M059J (cell line): ENCODE results near the gene EGF. TPM values are rescaled to one million over a fixed set of nuclear protein-coding genes. Genes with fewer than 3 reads are reported as not detected.
A peak's percentile ranks its signal among the peaks of the same experiment; 100 is the strongest.

ENCODE experiments used
- DNase-seq: peaks from one replicate; pipeline ENCODE4 v3.0.0-alpha.2; 2012; ENCODE audit warnings: low read depth
- total RNA-seq: library from RNA; depleted of rRNA; stranded (reverse); fragments of >200 nt; shearing (Covaris generic); gene quantifications from 2 replicates; pipeline ENCODE4 v1.2.3, GENCODE V29; 2014

Gene EGF
- total RNA-seq, 1 experiment from 2014 or later: 4.9 TPM

DNA sequence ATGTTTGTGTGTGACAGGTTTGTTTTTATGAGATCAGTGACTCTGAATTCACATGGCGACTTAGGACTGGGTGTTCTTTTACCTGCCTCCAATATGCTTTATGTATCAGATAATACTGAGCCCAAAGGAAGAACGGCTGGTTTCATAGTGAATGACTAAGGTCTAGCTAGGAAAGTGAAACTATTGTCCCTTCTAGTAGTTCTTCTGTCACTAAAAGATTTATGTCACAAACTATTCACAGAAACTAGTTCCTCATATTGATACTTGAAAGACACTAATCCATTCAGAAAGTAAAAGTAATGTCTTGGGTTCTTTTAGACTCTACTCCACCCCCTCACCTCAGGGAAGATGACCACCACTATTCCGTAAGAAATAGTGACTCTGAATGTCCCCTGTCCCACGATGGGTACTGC, 81.7 kb downstream of the EGF start:
- no peak for DNase-seq

- DNase-seq: no peak
Measured at GRCh38 chr4:109996526-109996925, 83.8 kb downstream of the EGF start.

DNA sequence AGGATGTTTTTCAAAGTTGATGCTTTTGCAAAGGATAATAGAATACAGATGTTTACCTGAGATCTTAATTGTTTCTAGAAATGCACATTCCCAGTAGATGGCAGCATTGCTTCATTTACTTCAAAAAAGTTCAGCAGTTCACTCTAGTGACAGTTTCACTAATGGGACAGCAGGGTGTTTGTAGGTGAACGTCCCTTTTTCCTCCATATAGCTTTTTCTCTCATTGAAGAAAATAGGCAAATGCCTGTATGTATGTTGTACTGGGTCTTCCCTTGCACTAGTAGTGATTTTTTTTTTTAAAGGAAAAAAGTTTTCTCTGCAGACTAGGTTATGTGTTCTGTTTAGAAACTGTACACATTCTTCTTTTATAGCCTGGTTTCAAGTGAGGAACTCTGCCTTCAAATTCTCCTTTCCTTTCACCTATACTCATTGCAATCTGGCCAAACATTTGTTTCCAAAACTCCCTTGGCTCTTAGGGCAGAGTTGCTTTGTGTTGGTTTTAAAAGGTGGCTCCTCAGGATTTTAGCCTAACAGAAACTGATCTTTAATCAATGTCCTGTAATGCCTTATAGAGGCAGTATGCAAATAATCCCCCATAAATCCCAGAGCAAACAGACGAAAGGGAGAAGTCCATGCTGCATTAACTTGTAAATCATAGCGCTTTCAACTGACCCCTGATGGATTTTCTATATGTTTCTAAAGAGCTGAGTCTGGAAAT, 86.3 kb downstream of the EGF start:
- DNase-seq: peak; percentile 63

- no peak for DNase-seq
Measured at GRCh38 chr4:109999585-109999912, 86.9 kb downstream of the EGF start.

- DNase-seq: no peak
Measured at GRCh38 chr4:110002326-110002725, 89.6 kb downstream of the EGF start.

DNA sequence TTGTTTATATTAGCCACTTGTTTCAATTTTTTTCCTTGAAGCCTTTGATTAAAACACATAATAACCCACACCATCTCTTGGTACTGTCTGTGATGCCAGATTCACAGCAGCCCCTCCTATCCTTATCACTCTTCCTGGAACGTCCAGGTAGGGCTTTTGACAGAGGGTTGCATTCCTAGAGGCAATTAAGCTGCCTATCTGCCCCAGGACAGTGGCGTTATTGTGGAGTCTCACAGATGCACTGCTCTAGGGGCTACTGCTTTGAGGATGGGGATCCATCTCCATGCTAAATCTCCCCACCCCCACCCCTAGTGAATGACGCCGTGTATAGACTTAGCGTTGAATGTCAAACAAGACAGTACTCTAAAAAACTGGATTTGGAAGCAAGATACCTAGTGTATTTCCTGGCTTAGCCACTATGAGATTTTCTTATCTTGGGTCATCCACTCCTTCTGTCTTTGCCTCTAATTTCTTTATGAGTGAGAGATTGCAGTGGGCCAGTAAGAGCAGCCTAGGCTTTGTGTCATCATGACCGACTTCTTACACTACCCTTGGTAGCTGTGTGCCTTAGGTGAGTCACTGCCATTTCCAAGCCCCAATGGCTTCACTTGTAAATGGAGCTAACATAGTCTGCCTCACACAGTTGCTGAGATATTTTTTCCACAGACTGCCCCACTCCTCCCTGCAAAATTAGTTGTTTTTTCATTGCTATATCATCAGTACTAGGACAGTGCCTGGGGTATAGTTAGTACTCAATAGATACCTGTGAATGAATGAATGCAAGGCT, 90.9 kb downstream of the EGF start:
- peak; percentile 5 for DNase-seq

- no peak for DNase-seq
Measured at GRCh38 chr4:110004556-110004955, 91.9 kb downstream of the EGF start.

- DNase-seq: peak; percentile 64
Measured at GRCh38 chr4:110005461-110006056, 92.9 kb downstream of the EGF start.

DNA sequence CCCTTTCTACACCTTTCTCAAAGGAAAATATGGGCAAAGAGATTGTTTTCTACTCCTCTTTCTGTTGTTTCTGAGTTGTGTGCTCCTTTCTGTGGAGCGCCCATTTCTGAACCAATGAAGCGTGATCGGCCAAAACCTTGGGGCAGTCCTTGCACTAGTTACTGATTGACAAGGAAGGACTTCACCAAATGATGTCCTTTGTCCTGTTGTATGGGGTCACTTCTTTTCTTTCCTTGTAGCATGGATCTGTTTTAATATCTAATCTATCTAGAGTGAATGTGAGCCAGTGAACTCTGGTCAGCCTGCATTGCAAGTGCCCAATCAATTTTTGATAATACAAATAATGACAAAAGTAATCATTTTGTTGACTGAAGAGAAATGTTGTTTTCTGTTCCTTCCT, 94.5 kb downstream of the EGF start:
- DNase-seq: no peak

- DNase-seq: no peak
Measured at GRCh38 chr4:110008540-110008939, 95.9 kb downstream of the EGF start.

DNA sequence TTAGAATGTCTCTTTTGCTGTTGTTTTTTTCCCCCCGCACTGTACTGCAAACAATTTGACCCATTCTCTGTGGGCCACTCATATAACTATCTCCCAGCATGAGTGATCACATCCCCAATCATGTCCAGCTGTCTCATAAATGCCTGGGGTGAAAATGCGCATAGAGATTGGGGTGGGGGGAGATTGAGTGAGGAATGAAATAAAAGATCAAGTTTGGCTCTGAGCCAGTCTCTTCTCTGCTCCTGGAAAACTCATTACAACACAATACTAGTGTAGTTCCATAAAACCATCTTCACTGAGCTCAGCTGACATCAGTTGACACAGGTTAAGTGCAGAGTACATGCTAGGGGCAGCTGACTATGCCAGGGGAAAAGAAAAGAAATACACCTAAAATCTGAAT, 96.9 kb downstream of the EGF start:
- DNase-seq: no peak

GRCh38 chr4:110010797-110011196, 98.1 kb downstream of the EGF start:
- no peak for DNase-seq

DNA sequence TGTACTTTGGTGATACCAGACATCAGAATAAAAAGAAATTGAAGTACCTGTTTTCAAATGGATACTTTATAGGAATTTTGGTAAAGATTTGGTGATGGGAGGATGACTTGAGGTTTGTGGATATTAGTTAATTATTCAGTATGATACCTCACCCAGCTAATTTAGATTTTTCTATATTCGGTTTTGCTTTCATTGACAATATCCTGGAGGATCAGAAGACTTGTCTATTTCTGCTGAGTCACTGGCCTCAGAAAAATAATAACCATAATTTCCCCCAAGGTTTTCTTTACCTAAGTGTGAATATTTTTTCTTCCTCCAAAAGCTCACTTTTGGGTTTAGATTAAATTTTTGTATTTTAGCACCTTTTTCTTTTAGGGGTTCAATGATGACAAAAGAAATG, 100.2 kb downstream of the EGF start:
- no peak for DNase-seq

DNA sequence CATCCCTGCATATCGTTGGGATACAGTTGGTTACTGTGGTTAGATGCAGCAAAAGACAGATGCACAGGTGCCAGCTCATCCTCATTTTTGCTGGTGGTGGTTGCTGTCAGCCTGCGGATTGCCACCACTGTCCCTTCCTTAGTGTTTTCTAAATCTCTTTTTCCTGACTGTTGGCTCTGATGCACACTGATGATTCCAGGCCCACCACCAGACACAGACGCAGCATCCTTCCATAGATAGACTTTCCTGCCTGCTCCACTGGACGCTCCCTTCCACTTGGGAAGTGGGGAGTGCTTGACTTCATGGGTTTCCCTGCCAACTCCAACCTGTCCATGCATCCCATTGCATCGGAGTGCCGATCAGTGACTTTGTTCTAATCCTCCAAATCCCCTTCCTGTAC, 101.5 kb downstream of the EGF start:
- no peak for DNase-seq

DNA sequence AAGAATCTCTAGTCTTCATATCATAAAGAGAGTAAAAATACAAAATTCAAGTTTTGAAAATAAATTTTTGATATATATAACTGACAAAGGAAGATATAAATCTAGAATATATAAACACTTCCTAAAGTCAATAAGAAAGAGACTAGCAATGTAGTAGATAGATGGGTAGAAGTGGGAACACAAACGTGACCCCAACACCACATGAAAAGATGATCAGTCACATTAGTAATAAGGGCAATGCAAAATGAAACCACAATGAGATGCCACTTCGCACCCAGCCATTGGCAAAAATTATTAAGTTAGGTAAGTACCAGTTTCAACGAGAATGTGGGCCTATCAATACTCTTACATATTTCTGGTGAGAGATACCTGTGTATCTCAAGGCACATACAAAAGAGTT, 106.5 kb downstream of the EGF start:
- DNase-seq: no peak

- DNase-seq: peak; percentile 8
Measured at GRCh38 chr4:110020139-110020538, 107.5 kb downstream of the EGF start.

- no peak for DNase-seq
Measured at GRCh38 chr4:110020646-110021443, 108.2 kb downstream of the EGF start.

DNA sequence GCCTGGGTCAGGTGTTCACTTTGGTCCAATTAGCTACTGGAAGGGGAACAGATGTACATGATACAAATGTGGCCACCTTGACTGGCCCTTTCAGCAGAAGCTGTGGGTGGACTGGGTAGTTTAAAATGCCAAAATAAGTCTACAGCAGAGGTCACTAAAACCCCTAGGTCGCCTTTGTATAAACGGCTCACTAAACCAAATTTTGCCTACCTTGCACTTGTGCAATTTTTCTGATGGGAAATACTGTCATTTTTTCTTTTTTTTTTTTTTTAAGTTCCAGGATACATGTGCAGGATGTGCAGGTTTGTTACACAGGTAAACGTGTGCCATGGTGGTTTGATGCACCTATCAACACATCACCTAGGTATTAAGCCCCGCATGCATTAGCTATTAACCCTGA, 109.8 kb downstream of the EGF start:
- no peak for DNase-seq

DNA sequence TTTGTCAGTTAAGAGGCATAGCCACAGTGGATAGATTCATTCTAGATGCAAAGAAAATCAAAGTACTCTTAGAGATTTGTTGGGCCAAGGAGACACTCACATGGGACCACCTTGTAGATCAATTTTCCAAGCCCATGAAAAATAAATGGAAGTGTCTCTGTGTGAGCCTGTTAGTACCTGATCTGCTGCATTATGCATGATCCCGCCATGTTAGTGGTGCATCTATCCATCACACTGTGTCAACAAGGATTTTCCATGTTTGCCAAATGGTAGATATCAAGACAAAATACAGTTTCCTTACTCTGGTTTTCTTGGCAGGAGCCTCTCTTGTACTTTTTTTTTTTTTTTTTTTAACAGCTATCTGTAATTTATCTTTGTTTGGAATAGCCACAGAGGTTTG, 112.4 kb downstream of the EGF start:
- DNase-seq: no peak

GRCh38 chr4:110025718-110026117, 113.0 kb downstream of the EGF start:
- no peak for DNase-seq

- DNase-seq: no peak
Measured at GRCh38 chr4:110032603-110033002, 119.9 kb downstream of the EGF start.

DNA sequence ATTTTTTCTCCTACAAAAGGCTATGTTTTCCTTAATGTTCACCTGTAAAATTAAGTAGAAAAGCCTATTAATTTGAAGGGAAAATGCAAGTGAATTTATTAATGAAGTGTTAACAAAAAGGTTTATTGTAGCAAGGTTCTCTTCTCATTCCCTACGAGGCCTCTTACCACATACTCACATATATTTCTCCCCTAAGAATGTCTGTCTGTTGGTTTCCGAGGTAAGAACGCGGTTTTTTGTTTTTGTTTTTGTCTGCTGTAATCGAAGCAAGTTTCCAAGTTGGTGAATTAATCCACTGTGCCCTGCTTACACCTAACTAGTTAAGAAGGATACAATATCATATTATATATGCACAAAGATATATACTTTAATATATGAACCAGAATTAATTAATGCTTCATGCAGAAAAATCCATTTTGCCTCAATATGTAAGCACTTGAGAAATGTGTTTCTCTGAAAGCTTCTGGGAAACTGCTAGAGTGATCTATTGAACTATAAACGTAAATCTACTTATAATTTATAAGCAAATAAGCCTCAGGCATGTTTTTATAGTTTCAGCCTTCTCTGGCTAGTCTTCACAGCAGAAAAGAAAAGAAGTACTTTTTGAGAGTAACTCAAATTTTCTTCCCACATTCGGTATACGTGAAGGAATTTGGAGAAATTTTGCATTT, 120.8 kb downstream of the EGF start:
- no peak for DNase-seq
